Measurements from ENCODE around the gene TCHHL1. TPM values are rescaled to one million over a fixed set of nuclear protein-coding genes. Genes with fewer than 3 reads are reported as not detected.

Gene TCHHL1
- total RNA-seq, 1 experiment from 2014 or later, result not detected

DNA sequence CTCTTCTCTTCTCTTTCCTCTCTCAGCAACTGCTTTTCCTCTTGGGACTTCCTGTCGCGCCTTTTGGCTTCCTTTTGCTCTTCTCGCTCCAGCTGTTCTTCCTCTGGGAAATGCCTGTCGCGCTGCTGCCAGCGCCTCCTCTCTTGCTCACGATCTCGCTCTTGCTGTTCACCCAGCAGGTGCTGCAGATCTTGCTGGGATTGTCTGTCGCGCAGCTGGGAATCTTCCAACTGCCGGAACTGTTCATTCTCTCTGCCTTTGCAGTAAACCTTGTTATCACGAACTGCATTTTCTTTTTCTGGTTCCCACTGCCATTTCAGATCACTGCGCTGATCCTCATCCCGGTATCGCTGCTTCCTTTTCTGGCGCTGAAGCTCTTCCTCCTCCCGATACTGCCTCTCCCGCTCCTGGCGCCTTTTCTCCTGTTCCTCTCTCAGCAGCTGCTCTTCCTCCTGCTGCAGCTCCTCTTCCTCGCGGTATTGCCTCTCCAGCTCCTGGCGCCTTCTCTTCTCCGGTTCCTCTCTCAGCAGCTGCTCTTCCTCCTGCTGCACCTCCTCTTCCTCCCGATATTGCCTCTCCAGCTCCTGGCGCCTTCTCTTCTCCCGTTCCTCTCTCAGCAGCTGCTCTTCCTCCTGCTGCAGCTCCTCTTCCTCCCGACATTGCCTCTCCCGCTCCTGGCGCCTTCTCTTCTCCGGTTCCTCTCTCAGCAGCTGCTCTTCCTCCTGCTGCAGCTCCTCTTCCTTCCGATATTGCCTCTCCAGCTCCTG lies 20.6 kb upstream of the TCHHL1 start:
- H3K4ac ChIP-seq (ENCODE audit: low read depth, low read length), result no peak overlapping the region
- DNase-seq, result peak; percentile 49

More for the DNA sequence above, 20.6 kb upstream of the TCHHL1 start:
- no peak overlapping the region for H2AK5ac ChIP-seq (ENCODE audit: insufficient read length, low read length)
- no peaks in the 10 kb centered on the region for H4K20me1 ChIP-seq (ENCODE audit: control insufficient read depth, insufficient read depth, insufficient read length)
- no peak overlapping the region for H4K91ac ChIP-seq (ENCODE audit: insufficient read length, low read depth, low read length)
- H3K27me3 ChIP-seq (ENCODE audit: insufficient read depth, low read length), result peaks cover 68% of the 10 kb centered on the region
- no peak overlapping the region for H2BK120ac ChIP-seq (ENCODE audit: low read depth, low read length, poor library complexity, severe bottlenecking)
- H3K23ac ChIP-seq (ENCODE audit: insufficient read length, low read depth, low read length), result no peak overlapping the region
- peaks cover 3% of the 10 kb centered on the region for H3K23me2 ChIP-seq (ENCODE audit: insufficient read length, low read depth, low read length, poor library complexity, severe bottlenecking)
- H3K9ac ChIP-seq (ENCODE audit: extremely low read depth, insufficient read length, low read length), result no peak overlapping the region
- no peak overlapping the region for H2BK5ac ChIP-seq (ENCODE audit: insufficient read length, low read length)
- no peak overlapping the region for H3K56ac ChIP-seq (ENCODE audit: insufficient read length, low read depth, low read length)
- H3K27ac ChIP-seq (ENCODE audit: insufficient read length, low read depth, low read length), result no peak overlapping the region
- peaks cover 0 to 12% (median 3%) of the 10 kb centered on the region in 3 experiments; a peak in 4 of 7 replicates for H3K36me3 Mint-ChIP-seq (ENCODE audit: insufficient read depth in 1 of 3, low read depth in 3 of 3)
- WGBS (ENCODE audit: extremely low coverage, insufficient read length, low lambda C conversion rate), result no CpG with 5 or more reads among the region's 31 CpGs
- H3K27me3 Mint-ChIP-seq (ENCODE audit: low read depth), result peaks cover 4% of the 10 kb centered on the region
- no peak overlapping the region for H4K5ac ChIP-seq (ENCODE audit: insufficient read length, low read depth, low read length)
- H3K79me2 ChIP-seq (ENCODE audit: insufficient read depth, low read length), result no peaks in the 10 kb centered on the region
- no peak overlapping the region for H2BK20ac ChIP-seq (ENCODE audit: low read depth, low read length, poor library complexity, severe bottlenecking)
- no peak overlapping the region for H3K4me3 Mint-ChIP-seq
- H3K14ac ChIP-seq (ENCODE audit: insufficient read depth, low read length), result no peak overlapping the region
- H3K18ac ChIP-seq (ENCODE audit: insufficient read length, low read depth, low read length), result no peak overlapping the region
- no peak overlapping the region for H2AFZ ChIP-seq (ENCODE audit: low read length)
- no peaks in the 10 kb centered on the region for H3K9me3 ChIP-seq (ENCODE audit: control insufficient read depth, low read depth, low read length)
- no peaks in the 10 kb centered on the region for H3K4me1 Mint-ChIP-seq
- no peak overlapping the region for H3K27ac Mint-ChIP-seq
- H2BK12ac ChIP-seq (ENCODE audit: insufficient read length, low read depth, low read length), result no peak overlapping the region
- H3K4me2 ChIP-seq (ENCODE audit: insufficient read depth, insufficient read length, low read length), result no peak overlapping the region
- no peaks in the 10 kb centered on the region for H3K4me1 ChIP-seq (ENCODE audit: insufficient read depth, low read length)
- H2BK15ac ChIP-seq (ENCODE audit: low read depth, low read length), result no peak overlapping the region
- H3T11ph ChIP-seq (ENCODE audit: low read length), result no peak overlapping the region
- H3K79me1 ChIP-seq (ENCODE audit: insufficient read depth, low read depth, low read length, poor library complexity, severe bottlenecking), result no peaks in the 10 kb centered on the region
- H4K8ac ChIP-seq (replicated peaks; ENCODE audit: insufficient read length, low read depth, low read length), result no peak overlapping the region
- peaks cover 10 to 18% of the 10 kb centered on the region in 2 experiments for H3K9me3 Mint-ChIP-seq
- TF ChIP-seq, protein P1, sequence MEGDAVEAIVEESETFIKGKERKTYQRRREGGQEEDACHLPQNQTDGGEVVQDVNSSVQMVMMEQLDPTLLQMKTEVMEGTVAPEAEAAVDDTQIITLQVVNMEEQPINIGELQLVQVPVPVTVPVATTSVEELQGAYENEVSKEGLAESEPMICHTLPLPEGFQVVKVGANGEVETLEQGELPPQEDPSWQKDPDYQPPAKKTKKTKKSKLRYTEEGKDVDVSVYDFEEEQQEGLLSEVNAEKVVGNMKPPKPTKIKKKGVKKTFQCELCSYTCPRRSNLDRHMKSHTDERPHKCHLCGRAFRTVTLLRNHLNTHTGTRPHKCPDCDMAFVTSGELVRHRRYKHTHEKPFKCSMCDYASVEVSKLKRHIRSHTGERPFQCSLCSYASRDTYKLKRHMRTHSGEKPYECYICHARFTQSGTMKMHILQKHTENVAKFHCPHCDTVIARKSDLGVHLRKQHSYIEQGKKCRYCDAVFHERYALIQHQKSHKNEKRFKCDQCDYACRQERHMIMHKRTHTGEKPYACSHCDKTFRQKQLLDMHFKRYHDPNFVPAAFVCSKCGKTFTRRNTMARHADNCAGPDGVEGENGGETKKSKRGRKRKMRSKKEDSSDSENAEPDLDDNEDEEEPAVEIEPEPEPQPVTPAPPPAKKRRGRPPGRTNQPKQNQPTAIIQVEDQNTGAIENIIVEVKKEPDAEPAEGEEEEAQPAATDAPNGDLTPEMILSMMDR (conservative IDR thresholded peaks at IDR 0.05), result no peak
